Cardiac fibroblast (primary cell): ENCODE data around the gene ISYNA1.

Experiments used
- DNase-seq, 2 donors: peaks; one replicate each; pipeline versions ENCODE4 v3.0.0 to v3.0.0-alpha.2; 2010; ENCODE audit warnings: low read depth in 2 of 2
- H3K4me3 ChIP-seq, 2 donors: replicated peaks in 1 of 2; 1 replicate in 1 of 2; 2 replicates in 1 of 2; pipeline ENCODE4 v1.5.1; 2011; ENCODE audit warnings: low read depth in 2 of 2, low read length in 2 of 2, mild to moderate bottlenecking in 2 of 2, moderate library complexity in 1 of 2
- CTCF ChIP-seq: IDR thresholded peaks from one replicate; pipeline ENCODE4 v1.5.1; 2011; ENCODE audit warnings: low read depth, mild to moderate bottlenecking, low read length, inconsistent platforms

The ISYNA1 gene

GRCh38 chr19:18385675-18386542, 52.0 kb downstream of the ISYNA1 start, which contains the start of gene GDF15:
Gene GDF15, plus strand, starts transcription at chr19:18386158. Its CDS starts 32 bp downstream, at chr19:18386190.
- peak; percentile 89 to 92 for DNase-seq
- TF ChIP-seq CTCF, result peak; percentile 76
- H3K4me3 ChIP-seq, result peak within 1 kb of the TSS; percentile 55 to 73

- DNase-seq, result no peak
- no peak for TF ChIP-seq CTCF
- no peak overlapping the region for H3K4me3 ChIP-seq
Measured at GRCh38 chr19:18385359-18385674, 52.6 kb downstream of the ISYNA1 start.

- DNase-seq, result no peak
- no peak overlapping the region for H3K4me3 ChIP-seq
- TF ChIP-seq CTCF, result no peak
Measured at GRCh38 chr19:18384775-18385174, 53.2 kb downstream of the ISYNA1 start.
